SK-N-SH treated with all-trans-retinoic acid at 6 μM for 48 hours (cell line): ENCODE measurements around the gene FZD1.

ENCODE experiments used
- ATAC-seq: fragments of 200-7000 bp; cut with Tn5 transposase; 3 replicates; pipeline ENCODE4 v1.9.1; 2020; ENCODE audit warnings: mild to moderate bottlenecking, moderate library complexity
- BACH2 ChIP-seq: fragments of 250-450 bp; sonication (Bioruptor Pico); IDR thresholded peaks from 2 replicates; pipeline ENCODE4 v1.9.0; 2021; ENCODE audit warnings: mild to moderate bottlenecking, borderline replicate concordance
- CSDC2 ChIP-seq: fragments of 250-450 bp; sonication (Bioruptor Pico); IDR thresholded peaks from 2 replicates; pipeline ENCODE4 v1.5.0; 2020; ENCODE audit warnings: mild to moderate bottlenecking, moderate library complexity
- GLIS3 ChIP-seq: fragments of 250-450 bp; sonication (Bioruptor Pico); IDR thresholded peaks from 2 replicates; pipeline ENCODE4 v1.5.0; 2020; ENCODE audit warnings: mild to moderate bottlenecking, moderate library complexity
- ISL1 ChIP-seq: fragments of 250-450 bp; sonication (Bioruptor Pico); IDR thresholded peaks from 2 replicates; pipeline ENCODE4 v2.1.2; 2022; ENCODE audit warnings: mild to moderate bottlenecking, moderate library complexity
- OSR1 ChIP-seq: fragments of 250-450 bp; sonication (Bioruptor Pico); IDR thresholded peaks from 2 replicates; pipeline ENCODE4 v1.8.0; 2022; ENCODE audit warnings: moderate library complexity, mild to moderate bottlenecking, inconsistent platforms
- PPARA ChIP-seq: fragments of 250-450 bp; sonication (Bioruptor Pico); IDR thresholded peaks from 2 replicates; pipeline ENCODE4 v1.5.0; 2020; ENCODE audit warnings: mild to moderate bottlenecking, borderline replicate concordance
- RARB ChIP-seq: fragments of 250-450 bp; sonication (Bioruptor Pico); IDR thresholded peaks from 2 replicates; pipeline ENCODE4 v1.8.0; 2021; ENCODE audit warnings: mild to moderate bottlenecking, moderate library complexity
- SNAI2 ChIP-seq: fragments of 250-450 bp; sonication (Bioruptor Pico); IDR thresholded peaks from 2 replicates; pipeline ENCODE4 v1.5.0; 2020; ENCODE audit warnings: mild to moderate bottlenecking, moderate library complexity
- TCF4 ChIP-seq: fragments of 250-450 bp; sonication (Bioruptor Pico); IDR thresholded peaks from 2 replicates; pipeline ENCODE4 v1.8.0; 2021; ENCODE audit warnings: mild to moderate bottlenecking, moderate library complexity, borderline replicate concordance
- TOX ChIP-seq: fragments of 250-450 bp; sonication (Bioruptor Pico); IDR thresholded peaks from 2 replicates; pipeline ENCODE4 v1.8.0; 2021; ENCODE audit warnings: mild to moderate bottlenecking, moderate library complexity, borderline replicate concordance
- ZFP3 ChIP-seq: fragments of 250-450 bp; sonication (Bioruptor Pico); IDR thresholded peaks from 2 replicates; pipeline ENCODE4 v1.5.0; 2020; ENCODE audit warnings: mild to moderate bottlenecking, moderate library complexity
- ZFP30 ChIP-seq: fragments of 450-650 bp; formaldehyde crosslinking; IDR thresholded peaks from 2 replicates; pipeline ENCODE4 v1.5.0; 2022; ENCODE audit warnings: mild to moderate bottlenecking, moderate library complexity
- ZNF70 ChIP-seq: fragments of 450-650 bp; formaldehyde crosslinking; IDR thresholded peaks from 2 replicates; pipeline ENCODE4 v1.5.0; 2020; ENCODE audit warnings: mild to moderate bottlenecking, moderate library complexity
- ZNF8 ChIP-seq: fragments of 450-650 bp; formaldehyde crosslinking; IDR thresholded peaks from 2 replicates; pipeline ENCODE4 v1.5.0; 2020; ENCODE audit warnings: mild to moderate bottlenecking, moderate library complexity
- TF ChIP-seq, protein P1 (sequence below): fragments of 250-450 bp; sonication (Bioruptor Pico); IDR thresholded peaks from 2 replicates; pipeline ENCODE4 v1.5.0; 2020; ENCODE audit warnings: mild to moderate bottlenecking, moderate library complexity
- TF ChIP-seq, protein P2 (sequence below): fragments of 250-450 bp; sonication (Bioruptor Pico); IDR thresholded peaks from 2 replicates; pipeline ENCODE4 v1.8.0; 2020; ENCODE audit warnings: mild to moderate bottlenecking, moderate library complexity, borderline replicate concordance
- TF ChIP-seq, protein P3 (sequence below): fragments of 250-450 bp; sonication (Bioruptor Pico); IDR thresholded peaks from 2 replicates; pipeline ENCODE4 v1.5.1; 2020; ENCODE audit warnings: low read depth, mild to moderate bottlenecking, moderate library complexity
- TF ChIP-seq, protein P4 (sequence below): fragments of 250-450 bp; sonication (Bioruptor Pico); IDR thresholded peaks from 2 replicates; pipeline ENCODE4 v1.5.1; 2021; ENCODE audit warnings: mild to moderate bottlenecking, moderate library complexity

FZD1 gene

DNA sequence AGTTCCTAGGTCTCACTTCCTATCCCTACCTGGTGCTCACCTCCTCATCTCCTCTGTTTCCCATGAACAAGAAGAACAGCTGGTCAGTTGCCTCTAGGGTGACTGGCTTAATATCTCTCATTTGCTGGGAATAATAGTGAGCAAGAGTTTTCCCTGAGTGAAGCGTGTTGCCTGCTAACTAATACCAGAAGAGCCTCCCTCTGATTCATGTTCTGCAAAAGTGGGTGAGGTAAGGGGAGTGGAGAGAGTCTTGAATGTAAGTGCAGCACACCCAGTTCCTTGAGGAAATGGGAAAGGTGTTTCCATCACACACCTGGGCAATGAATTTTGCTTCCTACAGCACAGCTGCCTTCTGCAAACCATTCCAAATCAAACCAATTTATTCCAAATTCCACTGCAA, 29.6 kb downstream of the FZD1 start:
- no peak for TF ChIP-seq TOX
- TF ChIP-seq, protein P1, sequence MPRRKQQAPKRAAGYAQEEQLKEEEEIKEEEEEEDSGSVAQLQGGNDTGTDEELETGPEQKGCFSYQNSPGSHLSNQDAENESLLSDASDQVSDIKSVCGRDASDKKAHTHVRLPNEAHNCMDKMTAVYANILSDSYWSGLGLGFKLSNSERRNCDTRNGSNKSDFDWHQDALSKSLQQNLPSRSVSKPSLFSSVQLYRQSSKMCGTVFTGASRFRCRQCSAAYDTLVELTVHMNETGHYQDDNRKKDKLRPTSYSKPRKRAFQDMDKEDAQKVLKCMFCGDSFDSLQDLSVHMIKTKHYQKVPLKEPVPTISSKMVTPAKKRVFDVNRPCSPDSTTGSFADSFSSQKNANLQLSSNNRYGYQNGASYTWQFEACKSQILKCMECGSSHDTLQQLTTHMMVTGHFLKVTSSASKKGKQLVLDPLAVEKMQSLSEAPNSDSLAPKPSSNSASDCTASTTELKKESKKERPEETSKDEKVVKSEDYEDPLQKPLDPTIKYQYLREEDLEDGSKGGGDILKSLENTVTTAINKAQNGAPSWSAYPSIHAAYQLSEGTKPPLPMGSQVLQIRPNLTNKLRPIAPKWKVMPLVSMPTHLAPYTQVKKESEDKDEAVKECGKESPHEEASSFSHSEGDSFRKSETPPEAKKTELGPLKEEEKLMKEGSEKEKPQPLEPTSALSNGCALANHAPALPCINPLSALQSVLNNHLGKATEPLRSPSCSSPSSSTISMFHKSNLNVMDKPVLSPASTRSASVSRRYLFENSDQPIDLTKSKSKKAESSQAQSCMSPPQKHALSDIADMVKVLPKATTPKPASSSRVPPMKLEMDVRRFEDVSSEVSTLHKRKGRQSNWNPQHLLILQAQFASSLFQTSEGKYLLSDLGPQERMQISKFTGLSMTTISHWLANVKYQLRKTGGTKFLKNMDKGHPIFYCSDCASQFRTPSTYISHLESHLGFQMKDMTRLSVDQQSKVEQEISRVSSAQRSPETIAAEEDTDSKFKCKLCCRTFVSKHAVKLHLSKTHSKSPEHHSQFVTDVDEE (CRISPR knock-in tag): no peak
- TF ChIP-seq ZNF70: no peak
- TF ChIP-seq, protein P2, sequence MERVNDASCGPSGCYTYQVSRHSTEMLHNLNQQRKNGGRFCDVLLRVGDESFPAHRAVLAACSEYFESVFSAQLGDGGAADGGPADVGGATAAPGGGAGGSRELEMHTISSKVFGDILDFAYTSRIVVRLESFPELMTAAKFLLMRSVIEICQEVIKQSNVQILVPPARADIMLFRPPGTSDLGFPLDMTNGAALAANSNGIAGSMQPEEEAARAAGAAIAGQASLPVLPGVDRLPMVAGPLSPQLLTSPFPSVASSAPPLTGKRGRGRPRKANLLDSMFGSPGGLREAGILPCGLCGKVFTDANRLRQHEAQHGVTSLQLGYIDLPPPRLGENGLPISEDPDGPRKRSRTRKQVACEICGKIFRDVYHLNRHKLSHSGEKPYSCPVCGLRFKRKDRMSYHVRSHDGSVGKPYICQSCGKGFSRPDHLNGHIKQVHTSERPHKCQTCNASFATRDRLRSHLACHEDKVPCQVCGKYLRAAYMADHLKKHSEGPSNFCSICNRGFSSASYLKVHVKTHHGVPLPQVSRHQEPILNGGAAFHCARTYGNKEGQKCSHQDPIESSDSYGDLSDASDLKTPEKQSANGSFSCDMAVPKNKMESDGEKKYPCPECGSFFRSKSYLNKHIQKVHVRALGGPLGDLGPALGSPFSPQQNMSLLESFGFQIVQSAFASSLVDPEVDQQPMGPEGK: no peak
- TF ChIP-seq, protein P3, sequence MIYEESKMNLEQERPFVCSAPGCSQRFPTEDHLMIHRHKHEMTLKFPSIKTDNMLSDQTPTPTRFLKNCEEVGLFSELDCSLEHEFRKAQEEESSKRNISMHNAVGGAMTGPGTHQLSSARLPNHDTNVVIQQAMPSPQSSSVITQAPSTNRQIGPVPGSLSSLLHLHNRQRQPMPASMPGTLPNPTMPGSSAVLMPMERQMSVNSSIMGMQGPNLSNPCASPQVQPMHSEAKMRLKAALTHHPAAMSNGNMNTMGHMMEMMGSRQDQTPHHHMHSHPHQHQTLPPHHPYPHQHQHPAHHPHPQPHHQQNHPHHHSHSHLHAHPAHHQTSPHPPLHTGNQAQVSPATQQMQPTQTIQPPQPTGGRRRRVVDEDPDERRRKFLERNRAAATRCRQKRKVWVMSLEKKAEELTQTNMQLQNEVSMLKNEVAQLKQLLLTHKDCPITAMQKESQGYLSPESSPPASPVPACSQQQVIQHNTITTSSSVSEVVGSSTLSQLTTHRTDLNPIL (CRISPR knock-in tag): no peak
- no peak for TF ChIP-seq ZFP30
- TF ChIP-seq OSR1 (CRISPR knock-in tag): no peak
- no peak for TF ChIP-seq SNAI2 (CRISPR knock-in tag)
- no peak for ATAC-seq

DNA sequence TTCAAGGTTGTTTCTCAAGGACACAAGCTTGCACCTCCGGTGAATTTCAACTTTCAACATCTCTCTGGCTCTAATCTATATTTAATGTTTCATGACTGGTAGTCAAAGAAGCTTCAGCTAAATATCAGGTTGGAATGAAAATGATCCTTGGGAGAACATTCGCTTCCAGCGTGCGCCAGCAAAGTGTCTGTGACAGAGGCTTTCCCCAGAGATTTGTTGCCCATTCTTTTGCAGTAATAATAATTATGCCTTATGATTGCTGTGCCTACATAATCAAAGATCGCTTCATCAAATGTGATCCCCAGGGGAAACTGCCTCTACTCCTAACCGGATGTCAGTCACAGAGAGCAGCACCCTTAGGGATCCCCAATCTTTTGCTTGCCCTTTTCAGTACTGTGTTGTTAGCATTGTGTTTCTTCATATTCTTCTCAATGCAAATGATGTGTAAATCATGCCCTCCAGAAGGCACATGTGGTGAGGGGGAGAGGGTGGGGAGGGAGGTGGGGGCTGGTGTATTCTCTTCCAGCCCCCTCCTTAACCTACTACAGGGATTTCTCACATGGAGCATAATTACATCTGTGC, 30.5 kb downstream of the FZD1 start:
- no peak for TF ChIP-seq TOX
- TF ChIP-seq SNAI2 (CRISPR knock-in tag): no peak
- TF ChIP-seq OSR1 (CRISPR knock-in tag): no peak
- no peak for TF ChIP-seq ZNF8
- TF ChIP-seq RARB (CRISPR knock-in tag): no peak
- no peak for TF ChIP-seq TCF4
- TF ChIP-seq, protein P4, sequence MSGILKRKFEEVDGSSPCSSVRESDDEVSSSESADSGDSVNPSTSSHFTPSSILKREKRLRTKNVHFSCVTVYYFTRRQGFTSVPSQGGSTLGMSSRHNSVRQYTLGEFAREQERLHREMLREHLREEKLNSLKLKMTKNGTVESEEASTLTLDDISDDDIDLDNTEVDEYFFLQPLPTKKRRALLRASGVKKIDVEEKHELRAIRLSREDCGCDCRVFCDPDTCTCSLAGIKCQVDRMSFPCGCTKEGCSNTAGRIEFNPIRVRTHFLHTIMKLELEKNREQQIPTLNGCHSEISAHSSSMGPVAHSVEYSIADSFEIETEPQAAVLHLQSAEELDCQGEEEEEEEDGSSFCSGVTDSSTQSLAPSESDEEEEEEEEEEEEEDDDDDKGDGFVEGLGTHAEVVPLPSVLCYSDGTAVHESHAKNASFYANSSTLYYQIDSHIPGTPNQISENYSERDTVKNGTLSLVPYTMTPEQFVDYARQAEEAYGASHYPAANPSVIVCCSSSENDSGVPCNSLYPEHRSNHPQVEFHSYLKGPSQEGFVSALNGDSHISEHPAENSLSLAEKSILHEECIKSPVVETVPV: no peak
- TF ChIP-seq ZFP3 (CRISPR knock-in tag): no peak
- TF ChIP-seq CSDC2: no peak
- no peak for TF ChIP-seq PPARA (CRISPR knock-in tag)
- no peak for TF ChIP-seq ISL1
- TF ChIP-seq GLIS3 (CRISPR knock-in tag): no peak
- TF ChIP-seq BACH2 (CRISPR knock-in tag): no peak
- TF ChIP-seq ZFP30: no peak
- no peak for ATAC-seq

DNA sequence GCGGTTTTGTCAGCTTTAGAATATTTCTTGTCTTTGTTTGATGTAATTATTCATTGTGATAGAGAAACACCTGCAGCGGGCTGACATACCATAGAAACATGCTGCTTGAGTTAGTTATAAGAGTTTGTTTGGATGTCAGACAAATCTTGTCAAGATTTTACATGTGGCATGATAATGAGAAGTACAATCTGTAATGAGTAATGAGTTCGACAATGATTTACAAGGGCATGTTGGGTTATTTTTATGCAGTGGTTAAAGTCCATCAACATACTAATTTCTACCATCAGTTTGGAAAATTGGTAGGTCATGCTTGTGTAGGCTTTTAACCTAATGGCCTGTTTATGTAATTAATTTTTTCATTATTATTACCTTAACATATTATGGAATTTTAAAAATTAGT, 31.3 kb downstream of the FZD1 start:
- no peak for ATAC-seq

DNA sequence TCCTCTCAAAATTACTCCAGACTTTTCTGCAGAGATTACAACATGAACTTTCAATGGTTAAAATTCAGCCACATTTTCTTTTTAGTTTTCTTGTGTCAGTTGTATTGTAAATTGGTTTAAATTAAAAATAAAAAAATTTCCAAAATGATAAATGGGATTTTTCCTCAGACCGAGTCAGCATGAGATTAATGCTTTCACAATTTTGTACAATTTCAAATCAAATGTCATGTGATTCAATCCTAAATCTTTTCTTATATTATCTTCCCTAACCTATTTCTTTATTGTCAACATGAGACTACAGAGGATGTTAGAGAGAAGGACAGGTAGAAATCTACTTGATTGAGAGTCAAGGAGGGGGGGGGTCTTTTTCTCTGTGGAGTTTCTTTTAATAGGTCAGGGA, 33.7 kb downstream of the FZD1 start:
- ATAC-seq: no peak
- TF ChIP-seq, protein P1 (CRISPR knock-in tag): no peak
- no peak for TF ChIP-seq TOX
- TF ChIP-seq ZNF8: no peak
- TF ChIP-seq SNAI2 (CRISPR knock-in tag): no peak
- no peak for TF ChIP-seq ZNF70
- TF ChIP-seq CSDC2: no peak

More for the DNA sequence above, 31.3 kb downstream of the FZD1 start:
- no peak for TF ChIP-seq ZFP3 (CRISPR knock-in tag)
- no peak for TF ChIP-seq ISL1
